Lower leg skin (tissue), 3 donors: ENCODE results near the gene MELK.

Source experiments
- CTCF ChIP-seq, 3 donors: fragments of 450-650 bp; IDR thresholded peaks; one replicate each; pipeline ENCODE4 v1.5.1; 2016; ENCODE audit warnings: antibody characterized with exemption in 3 of 3, mild to moderate bottlenecking in 3 of 3, moderate library complexity in 2 of 3
- POLR2A ChIP-seq, 2 donors: fragments of 450-650 bp; IDR thresholded peaks; one replicate each; pipeline ENCODE4 v1.6.1; 2016 to 2017; ENCODE audit warnings: antibody characterized with exemption in 2 of 2, mild to moderate bottlenecking in 1 of 2, moderate library complexity in 1 of 2

- no peak for TF ChIP-seq CTCF (IDR thresholded peaks at IDR 0.05)
- TF ChIP-seq POLR2A (IDR thresholded peaks at IDR 0.05), result no peak
Measured at GRCh38 chr9:36665921-36666431, 93.3 kb downstream of the MELK start.
